HEK293 (cell line): ENCODE data around the gene NPNT.

Experiments used
- ATF2 ChIP-seq: fragments of 450-650 bp; formaldehyde crosslinking; IDR thresholded peaks from 2 replicates; pipeline ENCODE4 v1.5.1; 2016; ENCODE audit warnings: missing biosample characterization, missing genetic modification characterization, low read depth
- CTCF ChIP-seq: fragments of 450-650 bp; formaldehyde crosslinking; IDR thresholded peaks from 2 replicates; pipeline ENCODE4 v1.5.1; 2016; ENCODE audit warnings: missing biosample characterization, missing genetic modification characterization
- KLF1 ChIP-seq: fragments of 450-650 bp; formaldehyde crosslinking; IDR thresholded peaks from 2 replicates; pipeline ENCODE4 v1.5.1; 2016; ENCODE audit warnings: missing biosample characterization, missing genetic modification characterization
- KLF16 ChIP-seq: fragments of 450-650 bp; formaldehyde crosslinking; IDR thresholded peaks from 2 replicates; pipeline ENCODE4 v1.5.1; 2017; ENCODE audit warnings: missing biosample characterization, missing genetic modification characterization
- PRDM10 ChIP-seq: fragments of 450-650 bp; formaldehyde crosslinking; IDR thresholded peaks from 2 replicates; pipeline ENCODE4 v1.5.1; 2016; ENCODE audit warnings: missing biosample characterization, missing genetic modification characterization
- ZNF112 ChIP-seq: fragments of 450-650 bp; formaldehyde crosslinking; IDR thresholded peaks from 2 replicates; pipeline ENCODE4 v1.5.0; 2017; ENCODE audit warnings: missing biosample characterization, missing genetic modification characterization
- ZNF114 ChIP-seq: fragments of 450-650 bp; formaldehyde crosslinking; IDR thresholded peaks from 2 replicates; pipeline ENCODE4 v1.5.0; 2017; ENCODE audit warnings: missing biosample characterization, missing genetic modification characterization
- ZNF169 ChIP-seq: fragments of 450-650 bp; formaldehyde crosslinking; IDR thresholded peaks from 2 replicates; pipeline ENCODE4 v1.5.1; 2016; ENCODE audit warnings: missing biosample characterization, missing genetic modification characterization
- ZNF37A ChIP-seq: fragments of 450-650 bp; IDR thresholded peaks from 2 replicates; pipeline ENCODE4 v1.5.1; 2018; ENCODE audit warnings: missing biosample characterization, missing genetic modification characterization
- ZSCAN30 ChIP-seq: fragments of 450-650 bp; IDR thresholded peaks from 2 replicates; pipeline ENCODE4 v1.5.1; 2018; ENCODE audit warnings: missing biosample characterization, mild to moderate bottlenecking, missing genetic modification characterization, moderate library complexity
- TF ChIP-seq, protein P1 (sequence below): IDR thresholded peaks from 2 replicates; pipeline ENCODE4 v1.6.1; 2011; ENCODE audit warnings: mild to moderate bottlenecking, low read depth, low read length, borderline replicate concordance
- TF ChIP-seq, protein P2 (sequence below): fragments of 450-650 bp; formaldehyde crosslinking; IDR thresholded peaks from 2 replicates; pipeline ENCODE4; 2016; ENCODE audit warnings: missing biosample characterization, missing genetic modification characterization

DNA sequence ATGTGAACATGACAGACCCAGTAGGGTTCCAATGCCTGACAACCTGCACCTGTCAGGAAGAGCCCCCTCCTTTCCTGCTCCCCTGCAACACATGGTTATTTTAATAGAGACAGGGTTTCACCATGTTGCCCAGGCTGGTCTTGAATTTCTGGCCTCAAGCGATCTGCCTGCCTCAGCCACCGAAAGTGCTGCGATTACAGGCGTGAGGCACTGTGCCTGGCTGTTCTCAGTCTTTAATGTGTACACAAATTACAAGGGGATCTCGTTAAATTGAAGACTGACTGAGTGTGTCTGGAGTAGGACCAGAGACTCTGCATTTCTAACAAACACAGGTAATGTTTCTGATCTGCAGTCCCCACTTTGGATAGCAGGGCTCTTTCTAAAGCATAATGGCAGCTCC lies 55.4 kb downstream of the NPNT start:
- TF ChIP-seq ATF2 (tag by site-specific recombination) (no peak), ZNF114 (tag by site-specific recombination) (no peak), CTCF (no peak), KLF16 (no peak), PRDM10 (tag by site-specific recombination) (no peak), ZNF37A (tag by site-specific recombination) (no peak), ZNF112 (tag by site-specific recombination) (no peak), KLF1 (tag by site-specific recombination) (no peak), ZSCAN30 (tag by site-specific recombination) (no peak), ZNF169 (no peak)
- TF ChIP-seq, protein P1, sequence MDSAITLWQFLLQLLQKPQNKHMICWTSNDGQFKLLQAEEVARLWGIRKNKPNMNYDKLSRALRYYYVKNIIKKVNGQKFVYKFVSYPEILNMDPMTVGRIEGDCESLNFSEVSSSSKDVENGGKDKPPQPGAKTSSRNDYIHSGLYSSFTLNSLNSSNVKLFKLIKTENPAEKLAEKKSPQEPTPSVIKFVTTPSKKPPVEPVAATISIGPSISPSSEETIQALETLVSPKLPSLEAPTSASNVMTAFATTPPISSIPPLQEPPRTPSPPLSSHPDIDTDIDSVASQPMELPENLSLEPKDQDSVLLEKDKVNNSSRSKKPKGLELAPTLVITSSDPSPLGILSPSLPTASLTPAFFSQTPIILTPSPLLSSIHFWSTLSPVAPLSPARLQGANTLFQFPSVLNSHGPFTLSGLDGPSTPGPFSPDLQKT: no peak
- TF ChIP-seq, protein P2, sequence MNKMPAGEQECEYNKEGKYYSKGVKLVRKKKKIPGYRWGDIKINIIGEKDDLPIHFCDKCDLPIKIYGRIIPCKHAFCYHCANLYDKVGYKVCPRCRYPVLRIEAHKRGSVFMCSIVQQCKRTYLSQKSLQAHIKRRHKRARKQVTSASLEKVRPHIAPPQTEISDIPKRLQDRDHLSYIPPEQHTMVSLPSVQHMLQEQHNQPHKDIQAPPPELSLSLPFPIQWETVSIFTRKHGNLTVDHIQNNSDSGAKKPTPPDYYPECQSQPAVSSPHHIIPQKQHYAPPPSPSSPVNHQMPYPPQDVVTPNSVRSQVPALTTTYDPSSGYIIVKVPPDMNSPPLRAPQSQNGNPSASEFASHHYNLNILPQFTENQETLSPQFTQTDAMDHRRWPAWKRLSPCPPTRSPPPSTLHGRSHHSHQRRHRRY (tag by site-specific recombination): no peak
